Iris pigment epithelial cell (primary cell): Measurements from ENCODE around the gene NUDT7.

Experiments
- DNase-seq: peaks from one replicate; pipeline ENCODE4 v3.0.0-alpha.2; 2011; ENCODE audit warnings: low read depth

Gene NUDT7

DNA sequence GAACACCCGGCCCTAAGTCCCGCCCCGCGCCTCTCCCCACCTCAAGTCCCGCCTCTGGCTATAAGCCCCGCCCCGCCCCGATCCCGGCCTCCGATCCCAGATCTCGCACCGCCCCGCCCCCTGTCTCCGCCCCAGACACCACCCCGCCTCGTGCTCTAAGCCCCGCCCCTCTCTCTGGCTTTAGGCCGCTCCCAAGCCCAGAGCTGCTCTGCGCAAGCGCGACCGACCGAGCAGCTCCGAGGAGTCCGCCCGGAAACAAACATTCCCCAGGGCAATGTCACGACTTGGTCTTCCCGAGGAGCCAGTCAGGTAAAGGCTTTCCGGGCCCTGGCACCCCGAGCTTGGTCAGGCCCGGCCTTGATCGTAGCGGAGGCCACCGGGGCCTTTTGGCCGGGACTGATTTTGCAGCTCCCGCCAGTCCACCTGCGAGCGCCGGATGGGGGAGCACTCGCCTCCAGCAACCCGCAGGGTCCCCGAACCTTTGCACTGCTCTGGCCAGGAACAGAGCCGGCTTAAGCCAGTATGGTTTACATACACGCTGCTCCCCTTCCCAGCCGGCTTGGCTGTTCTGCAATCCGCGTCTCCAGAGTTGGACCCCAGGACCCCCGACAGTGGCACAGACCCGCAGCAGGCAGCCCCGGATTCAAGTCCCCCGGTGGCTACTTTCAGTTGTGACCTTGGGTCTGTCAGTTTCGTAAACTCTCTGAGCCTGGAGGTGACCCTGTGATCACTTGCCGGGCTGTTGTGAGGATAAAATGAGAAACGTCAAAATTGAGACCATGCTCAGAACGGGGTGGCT is at the start of gene NUDT7:
TSS of gene NUDT7 (plus strand) at position 206 of the 799 bp plus-strand sequence. CDS start at position 275, 69 bp downstream.
- peak; percentile 97 for DNase-seq

DNA sequence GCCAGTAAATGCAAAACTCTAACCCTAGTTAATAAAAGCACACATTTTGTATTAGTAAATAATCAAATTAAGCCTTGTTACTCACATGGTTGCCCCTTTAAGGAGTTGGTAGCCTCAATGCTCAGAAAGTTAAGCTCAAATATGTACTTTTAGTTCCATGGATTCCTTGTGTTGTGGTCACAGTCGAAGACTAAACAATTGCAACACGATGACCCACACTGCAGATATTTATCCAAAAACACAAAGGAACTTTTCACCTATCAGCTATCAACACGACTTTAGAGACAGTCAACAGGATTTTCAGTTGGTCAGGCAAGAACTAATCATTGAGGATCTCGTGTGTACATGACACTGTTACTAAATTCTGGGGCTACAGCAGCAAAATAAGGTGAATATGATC is 47.4 kb upstream of the NUDT7 start:
- DNase-seq = peak; percentile 94

DNA sequence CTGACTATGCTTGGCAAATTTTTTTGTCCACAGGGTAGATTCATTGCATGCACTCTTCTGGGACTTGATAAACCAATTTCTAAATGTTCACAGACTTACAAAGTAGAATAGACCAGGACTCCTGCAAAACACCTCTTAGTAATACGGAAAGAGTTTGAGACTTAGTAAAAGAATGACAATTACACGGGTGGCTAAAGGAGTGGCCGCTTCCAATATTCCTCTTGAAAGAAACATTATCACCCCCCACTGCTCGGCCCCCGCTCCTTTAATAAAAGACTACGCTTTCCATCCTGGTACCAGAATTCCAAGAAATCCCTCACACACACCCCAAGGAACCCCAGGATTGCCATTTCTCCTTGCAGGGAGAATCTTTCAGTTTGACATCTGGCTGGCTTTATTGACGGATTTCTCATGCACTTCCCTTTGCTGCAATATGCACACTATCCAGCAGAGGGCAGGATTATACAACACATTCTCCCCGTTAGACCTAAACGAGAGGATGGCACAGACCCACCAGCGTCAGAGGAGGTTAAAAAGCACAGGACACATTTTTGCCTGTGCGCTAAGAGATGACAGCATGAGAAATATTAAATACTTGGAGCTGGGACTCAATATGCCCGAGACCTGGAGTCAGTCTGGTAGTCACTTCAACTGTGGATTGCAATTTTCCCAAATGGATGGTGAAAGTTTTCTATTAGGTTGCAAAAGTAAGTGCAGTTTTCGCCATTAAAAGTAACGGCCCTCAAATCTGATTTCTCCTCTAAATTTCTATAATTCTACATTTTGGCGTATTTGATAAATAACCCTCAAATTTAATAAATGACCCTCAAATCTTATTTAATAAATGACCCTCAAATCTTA is 46.6 kb upstream of the NUDT7 start:
- peak; percentile 78 for DNase-seq

- DNase-seq = peak; percentile 18
These were observed 45.2 kb upstream of the NUDT7 start for GRCh38 chr16:77677129-77677528.

DNA sequence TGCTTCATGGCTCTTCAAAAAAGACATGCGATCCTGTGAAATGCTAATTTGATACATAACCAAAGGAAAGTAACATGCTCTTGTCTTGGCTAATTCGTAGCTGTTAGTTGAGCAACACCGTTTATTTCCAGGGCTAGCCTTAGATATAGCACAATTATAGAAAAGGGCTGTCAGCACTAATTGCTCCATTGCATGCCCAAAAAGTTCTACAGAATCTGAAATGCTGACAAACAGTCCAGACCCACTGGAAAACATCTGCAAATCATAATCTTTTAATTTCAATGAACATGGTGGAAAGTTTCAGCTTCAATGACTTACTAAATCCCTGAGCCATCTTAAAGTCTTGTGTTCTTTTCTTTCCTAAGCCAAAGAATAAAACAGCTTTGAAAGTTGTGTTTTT is 42.9 kb upstream of the NUDT7 start:
- no peak for DNase-seq

DNA sequence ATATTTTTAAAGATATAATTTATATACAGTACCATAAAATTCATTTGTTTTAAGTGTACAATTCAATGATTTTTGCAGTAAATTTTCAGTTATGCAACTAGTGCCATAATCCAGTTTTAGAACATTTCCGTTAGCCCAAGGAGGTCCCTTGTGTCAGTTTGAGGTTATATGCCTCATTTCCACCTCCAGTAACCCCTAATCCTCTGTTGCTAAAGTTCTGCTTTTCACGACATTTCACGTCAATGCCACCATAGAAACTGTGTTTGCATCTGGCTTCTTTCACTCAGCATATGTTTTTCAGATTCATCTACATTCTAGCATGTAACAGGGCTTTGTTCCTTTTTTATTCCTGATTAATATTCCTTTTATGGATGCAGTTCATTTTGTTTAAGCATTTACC is 42.4 kb upstream of the NUDT7 start:
- peak; percentile 41 for DNase-seq

DNA sequence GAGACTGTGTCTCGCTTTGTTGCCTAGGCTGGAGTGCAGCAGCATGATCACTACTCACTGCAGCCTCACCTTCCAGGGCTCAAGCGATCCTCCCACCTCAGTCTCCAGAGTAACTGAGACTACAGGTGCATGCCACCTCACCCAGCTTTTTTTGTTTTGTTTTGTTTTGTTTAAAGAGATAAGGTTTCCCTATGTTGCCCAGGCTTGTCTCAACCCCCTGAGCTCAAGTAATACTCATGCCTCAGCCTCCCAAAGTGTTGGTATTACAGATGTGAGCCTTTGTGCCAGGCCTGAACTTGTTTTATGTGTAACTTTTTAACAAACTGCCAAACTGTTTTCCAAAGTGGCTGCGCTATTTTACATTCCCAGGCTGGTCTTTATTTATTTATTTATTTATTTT is 41.8 kb upstream of the NUDT7 start:
- DNase-seq = no peak

DNA sequence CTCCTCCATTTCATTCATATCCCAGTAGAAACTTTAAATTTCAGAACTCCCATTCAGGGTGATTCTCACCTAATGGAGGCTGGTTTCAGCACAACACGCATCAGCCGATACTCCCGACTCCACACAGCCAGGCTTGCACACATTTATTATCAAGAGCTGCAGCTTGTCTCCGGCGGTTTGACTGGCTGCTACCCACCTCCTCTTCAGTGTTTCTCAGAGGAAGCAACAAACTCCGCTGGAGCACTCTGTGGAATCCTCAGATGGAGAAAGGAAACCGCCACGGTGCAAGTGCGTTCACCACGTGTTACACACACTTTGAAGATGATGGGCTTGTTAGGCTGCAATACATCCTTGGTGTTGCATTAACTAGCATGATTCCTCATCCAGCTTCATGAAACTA is 39.7 kb upstream of the NUDT7 start:
- no peak for DNase-seq

GRCh38 chr16:77683397-77684180 is 38.7 kb upstream of the NUDT7 start:
- DNase-seq = no peak

GRCh38 chr16:77684181-77684526 is 38.2 kb upstream of the NUDT7 start:
- no peak for DNase-seq

GRCh38 chr16:77686385-77686784 is 35.9 kb upstream of the NUDT7 start:
- DNase-seq = no peak

- no peak for DNase-seq
These were observed 32.3 kb upstream of the NUDT7 start for GRCh38 chr16:77689971-77690370.

- DNase-seq = no peak
These were observed 31.9 kb upstream of the NUDT7 start for GRCh38 chr16:77690416-77690815.

DNA sequence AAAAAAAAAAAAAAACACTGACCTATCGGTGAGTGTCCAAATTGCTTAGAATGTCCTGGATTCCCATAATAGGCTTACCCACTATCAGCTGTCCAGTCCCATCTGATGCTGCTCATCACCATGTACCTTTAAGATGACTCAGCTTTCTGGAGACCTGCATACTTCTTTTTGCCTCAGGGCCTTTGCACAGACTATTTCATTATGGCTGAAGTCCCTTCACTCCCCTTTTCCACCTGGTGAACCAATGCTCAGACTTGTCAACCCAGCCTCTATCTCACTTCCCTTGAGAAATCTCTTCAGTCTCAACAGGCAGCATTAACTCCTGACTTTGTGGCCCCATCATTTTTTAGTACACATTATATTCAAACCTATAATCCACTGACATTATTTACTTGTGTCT is 29.7 kb upstream of the NUDT7 start:
- DNase-seq = no peak

DNA sequence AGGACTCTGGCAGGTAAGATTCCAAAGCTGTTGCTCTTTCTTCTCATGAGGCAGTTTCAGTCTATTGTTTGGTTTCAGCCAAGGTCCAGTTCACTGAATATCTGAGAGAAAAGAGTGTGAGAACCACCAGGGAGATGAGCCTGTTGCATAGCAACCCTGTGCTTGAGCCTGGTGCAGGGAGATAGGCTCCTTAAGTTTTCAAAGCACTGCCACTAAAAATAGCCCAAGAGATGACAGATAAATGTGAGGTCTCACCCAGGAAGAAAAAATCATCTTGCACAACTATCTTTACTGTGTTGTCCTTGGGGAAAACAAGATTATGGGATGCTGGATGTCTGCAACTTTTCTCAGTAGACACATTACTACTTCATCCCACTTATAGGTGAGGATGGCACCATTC is 26.2 kb upstream of the NUDT7 start:
- no peak for DNase-seq

- DNase-seq = no peak
These were observed 21.5 kb upstream of the NUDT7 start for GRCh38 chr16:77700846-77701245.

DNA sequence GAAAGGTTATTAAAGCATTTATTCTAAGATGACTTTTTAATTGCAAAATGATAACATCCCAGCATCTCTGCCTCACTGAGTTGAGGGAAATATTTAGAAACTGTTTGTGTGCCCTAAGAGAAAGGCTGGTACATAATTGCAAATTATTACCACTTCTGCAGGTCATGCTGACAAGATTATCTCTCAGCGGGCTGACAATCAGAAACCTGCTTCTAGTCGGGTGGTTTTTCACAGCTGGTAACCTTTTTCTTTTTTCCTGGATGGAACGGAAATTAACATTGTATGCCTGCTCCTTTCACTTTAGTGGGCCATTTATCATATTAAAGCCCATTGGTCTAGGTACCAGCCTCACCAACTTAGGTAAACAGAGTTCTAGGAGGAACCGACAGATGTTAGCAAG is 17.0 kb upstream of the NUDT7 start:
- DNase-seq = no peak

GRCh38 chr16:77711179-77711578 is 11.1 kb upstream of the NUDT7 start:
- DNase-seq = no peak

GRCh38 chr16:77711775-77712174 is 10.5 kb upstream of the NUDT7 start:
- peak; percentile 62 for DNase-seq

- DNase-seq = no peak
These were observed 7.2 kb upstream of the NUDT7 start for GRCh38 chr16:77715145-77715544.

GRCh38 chr16:77721752-77722308 is 484 bp upstream of the NUDT7 start:
- no peak for DNase-seq

GRCh38 chr16:77723108-77723514 is 797 bp downstream of the NUDT7 start:
- peak; percentile 54 for DNase-seq
